HG03342 (cell line): ENCODE data around the gene SYT9.

Experiments
- ATAC-seq: cut with Tn5 transposase; IDR thresholded peaks from one replicate; pipeline ENCODE4 v1.9.1; 2021; ENCODE audit warnings: mild to moderate bottlenecking, moderate library complexity; ENCODE audit not compliant: unreplicated experiment

The SYT9 gene

GRCh38 chr11:7251836-7252682 is at the start of gene SYT9:
TSS of gene SYT9 (plus strand) at chr11:7251904. CDS start at chr11:7252187, 283 bp downstream.
- ATAC-seq: peak; percentile 60

GRCh38 chr11:7202412-7202811 is 49.3 kb upstream of the SYT9 start:
- ATAC-seq: no peak

GRCh38 chr11:7204778-7205177 is 46.9 kb upstream of the SYT9 start:
- no peak for ATAC-seq

- ATAC-seq: no peak
Observed at GRCh38 chr11:7208391-7208790, 43.3 kb upstream of the SYT9 start.

- ATAC-seq: no peak
Observed at GRCh38 chr11:7219491-7219890, 32.2 kb upstream of the SYT9 start.

- no peak for ATAC-seq
Observed at GRCh38 chr11:7220636-7221035, 31.1 kb upstream of the SYT9 start.

- no peak for ATAC-seq
Observed at GRCh38 chr11:7222619-7223018, 29.1 kb upstream of the SYT9 start.

GRCh38 chr11:7239877-7240276 is 11.8 kb upstream of the SYT9 start:
- ATAC-seq: no peak

GRCh38 chr11:7245341-7245740 is 6.4 kb upstream of the SYT9 start:
- no peak for ATAC-seq

- no peak for ATAC-seq
Observed at GRCh38 chr11:7246179-7246578, 5.5 kb upstream of the SYT9 start.

GRCh38 chr11:7250166-7250565 is 1.5 kb upstream of the SYT9 start:
- no peak for ATAC-seq

GRCh38 chr11:7251487-7251835 is 243 bp upstream of the SYT9 start:
- ATAC-seq: no peak

GRCh38 chr11:7252683-7253213 is 1.0 kb downstream of the SYT9 start:
- no peak for ATAC-seq

- no peak for ATAC-seq
Observed at GRCh38 chr11:7253800-7254199, 2.1 kb downstream of the SYT9 start.

GRCh38 chr11:7254731-7255291 is 3.1 kb downstream of the SYT9 start:
- ATAC-seq: no peak

GRCh38 chr11:7256943-7257342 is 5.2 kb downstream of the SYT9 start:
- ATAC-seq: no peak

GRCh38 chr11:7257724-7258123 is 6.0 kb downstream of the SYT9 start:
- no peak for ATAC-seq

- ATAC-seq: no peak
Observed at GRCh38 chr11:7261578-7261977, 9.9 kb downstream of the SYT9 start.

GRCh38 chr11:7262672-7263071 is 11.0 kb downstream of the SYT9 start:
- ATAC-seq: no peak

GRCh38 chr11:7263842-7264241 is 12.1 kb downstream of the SYT9 start:
- no peak for ATAC-seq

- ATAC-seq: no peak
Observed at GRCh38 chr11:7268758-7269157, 17.1 kb downstream of the SYT9 start.

- no peak for ATAC-seq
Observed at GRCh38 chr11:7270233-7270865, 18.6 kb downstream of the SYT9 start.
